Chondrocyte (in vitro differentiated cells): ENCODE results near the gene INF2. TPM values are rescaled to one million over a fixed set of nuclear protein-coding genes. Genes with fewer than 3 reads are reported as not detected.

Experiments used
- DNase-seq: peaks from one replicate; pipeline ENCODE4 v3.0.0; 2021; ENCODE audit warnings: mixed read lengths, low spot score
- H3K27ac Mint-ChIP-seq: one replicate; pipeline ENCODE4 v1.8.0; 2021; ENCODE audit warnings: mild to moderate bottlenecking, moderate library complexity, mixed read lengths; ENCODE audit not compliant: unreplicated experiment
- H3K27me3 Mint-ChIP-seq: 2 replicates; pipeline ENCODE4 v1.8.0; 2021; ENCODE audit warnings: low read depth, mixed read lengths
- H3K36me3 Mint-ChIP-seq: 2 replicates; pipeline ENCODE4 v1.8.0; 2021; ENCODE audit warnings: low read depth, mixed read lengths
- H3K4me1 Mint-ChIP-seq: 2 replicates; pipeline ENCODE4 v1.8.0; 2021; ENCODE audit warnings: low read depth, mild to moderate bottlenecking, mixed read lengths
- H3K4me3 Mint-ChIP-seq: one replicate; pipeline ENCODE4 v1.8.0; 2021; ENCODE audit warnings: mild to moderate bottlenecking, moderate library complexity, mixed read lengths; ENCODE audit not compliant: unreplicated experiment
- H3K9me3 Mint-ChIP-seq: 2 replicates; pipeline ENCODE4 v1.8.0; 2021; ENCODE audit warnings: low read depth, mixed read lengths
- CTCF ChIP-seq: fragments of 200-600 bp; sonication (generic); IDR thresholded peaks from 2 replicates; pipeline ENCODE4 v1.5.0; 2021; ENCODE audit warnings: antibody characterized with exemption, mild to moderate bottlenecking, moderate library complexity
- total RNA-seq: library from RNA; stranded (reverse); gene quantifications from 3 replicates; pipeline ENCODE4 v1.2.1, GENCODE V29; 2021

Gene INF2
- total RNA-seq, 1 donor from 2014 or later = 117 TPM

GRCh38 chr14:104654119-104654518, 35.3 kb upstream of the INF2 start:
- Mint-ChIP-seq H3K4me1 (peaks cover 13% of the 10 kb centered on the region), H3K27ac (no peak overlapping the region), H3K36me3 (peaks cover 2% of the 10 kb centered on the region), H3K27me3 (no peaks in the 10 kb centered on the region), H3K4me3 (no peak overlapping the region), H3K9me3 (peaks cover 3% of the 10 kb centered on the region)
- TF ChIP-seq CTCF = no peak
- no peak for DNase-seq

GRCh38 chr14:104655128-104655848, 34.1 kb upstream of the INF2 start:
- H3K36me3 Mint-ChIP-seq = peaks cover 2% of the 10 kb centered on the region
- H3K9me3 Mint-ChIP-seq = peaks cover 3% of the 10 kb centered on the region
- no peak overlapping the region for H3K4me3 Mint-ChIP-seq
- peak; percentile 81 for DNase-seq
- no peaks in the 10 kb centered on the region for H3K27me3 Mint-ChIP-seq
- H3K4me1 Mint-ChIP-seq = peaks cover 18% of the 10 kb centered on the region
- no peak overlapping the region for H3K27ac Mint-ChIP-seq
- TF ChIP-seq CTCF = no peak

GRCh38 chr14:104656014-104656714, 33.3 kb upstream of the INF2 start:
- Mint-ChIP-seq H3K27ac (peak overlapping the region; percentile 60), H3K4me3 (peak overlapping the region; percentile 32), H3K4me1 (peaks cover 21% of the 10 kb centered on the region), H3K9me3 (peaks cover 4% of the 10 kb centered on the region), H3K36me3 (peaks cover 2% of the 10 kb centered on the region), H3K27me3 (no peaks in the 10 kb centered on the region)
- DNase-seq = peak; percentile 84
- no peak for TF ChIP-seq CTCF

GRCh38 chr14:104657101-104657524, 32.3 kb upstream of the INF2 start:
- H3K27me3 Mint-ChIP-seq = no peaks in the 10 kb centered on the region
- H3K4me3 Mint-ChIP-seq = no peak overlapping the region
- H3K36me3 Mint-ChIP-seq = peaks cover 3% of the 10 kb centered on the region
- H3K27ac Mint-ChIP-seq = peak overlapping the region; percentile 57
- peak; percentile 80 for DNase-seq
- H3K9me3 Mint-ChIP-seq = peaks cover 10% of the 10 kb centered on the region
- peaks cover 22% of the 10 kb centered on the region for H3K4me1 Mint-ChIP-seq
- TF ChIP-seq CTCF = no peak

GRCh38 chr14:104657563-104658324, 31.7 kb upstream of the INF2 start:
- TF ChIP-seq CTCF = no peak
- Mint-ChIP-seq H3K4me1 (peaks cover 22% of the 10 kb centered on the region), H3K4me3 (no peak overlapping the region), H3K9me3 (peaks cover 8% of the 10 kb centered on the region), H3K36me3 (peaks cover 3% of the 10 kb centered on the region), H3K27me3 (no peaks in the 10 kb centered on the region), H3K27ac (no peak overlapping the region)
- DNase-seq = no peak
